ENCODE data around the gene SNTG2. TPM values are rescaled to one million over a fixed set of nuclear protein-coding genes. Genes with fewer than 3 reads are reported as not detected.
"Not testable (repeated sequence)": the region's sequence is repeated elsewhere in the genome, so short reads cannot be mapped to it uniquely, and the experiment has no call there.

SNTG2 gene
- total RNA-seq, 5 donors from 2014 or later (not counting 1 experiment from before 2014, with no cell fraction given), result 0.86 to 4.8 (median 2.7) TPM

DNA sequence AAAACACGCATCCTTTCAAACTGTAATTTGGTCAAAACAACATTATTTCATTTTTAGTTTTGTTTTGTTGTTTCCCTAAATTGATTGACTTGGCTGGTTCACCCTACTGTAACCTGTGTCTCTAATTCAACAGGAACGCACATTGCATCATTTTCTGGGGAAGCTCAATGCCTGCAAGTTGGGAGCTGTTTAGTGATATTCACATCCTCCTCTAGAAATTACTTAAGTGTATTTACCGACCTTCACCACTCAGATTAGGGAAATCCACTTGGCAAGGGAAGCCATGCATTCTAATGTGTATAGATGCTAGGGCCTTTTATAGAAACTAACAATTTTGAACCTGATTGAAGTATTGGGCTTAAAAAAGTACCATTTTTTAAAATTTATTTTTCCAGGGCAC, 455.3 kb downstream of the SNTG2 start:
- H3K4me1 ChIP-seq (ENCODE audit: control insufficient read depth in 1 of 2, extremely low read depth in 1 of 2, insufficient read depth in 2 of 2, low read length in 2 of 2), result no peaks in the 10 kb centered on the region
- Mint-ChIP-seq H3K4me3 (no peak overlapping the region), H3K27ac (no peak overlapping the region), H3K9me3 (peaks cover 0 to 6% (median 0%) of the 10 kb centered on the region in 3 donors), H3K27me3 (no peaks in the 10 kb centered on the region), H3K36me3 (no peaks in the 10 kb centered on the region), H3K4me1 (peaks cover 4 to 14% (median 12%) of the 10 kb centered on the region in 3 donors)
- peaks cover 0 to 4% of the 10 kb centered on the region in 2 experiments for H3K27me3 ChIP-seq (replicated peaks in 1 of 2; ENCODE audit: control insufficient read depth in 2 of 2, extremely low read depth in 1 of 2, insufficient read depth in 2 of 2, low read length in 1 of 2)
- no peaks in the 10 kb centered on the region for H3K9me3 ChIP-seq
- ATAC-seq (replicated peaks in 1 of 4), result no peak
- no peaks in the 10 kb centered on the region for H3K36me3 ChIP-seq (ENCODE audit: control insufficient read depth in 2 of 2, extremely low read depth in 1 of 2, insufficient read depth in 1 of 2, low read length in 1 of 2)
- H3K4me3 ChIP-seq (ENCODE audit: control insufficient read depth in 1 of 2, extremely low read depth in 1 of 2, low read length in 1 of 2), result no peak overlapping the region
- CTCF ChIA-PET, result no interaction called here
- no CpG with 5 or more reads among the region's 3 CpGs for WGBS (ENCODE audit: insufficient coverage)
- no peak for DNase-seq
- POLR2A ChIA-PET, result no interaction called here
- H3K27ac ChIP-seq (ENCODE audit: low read length), result no peak overlapping the region

DNA sequence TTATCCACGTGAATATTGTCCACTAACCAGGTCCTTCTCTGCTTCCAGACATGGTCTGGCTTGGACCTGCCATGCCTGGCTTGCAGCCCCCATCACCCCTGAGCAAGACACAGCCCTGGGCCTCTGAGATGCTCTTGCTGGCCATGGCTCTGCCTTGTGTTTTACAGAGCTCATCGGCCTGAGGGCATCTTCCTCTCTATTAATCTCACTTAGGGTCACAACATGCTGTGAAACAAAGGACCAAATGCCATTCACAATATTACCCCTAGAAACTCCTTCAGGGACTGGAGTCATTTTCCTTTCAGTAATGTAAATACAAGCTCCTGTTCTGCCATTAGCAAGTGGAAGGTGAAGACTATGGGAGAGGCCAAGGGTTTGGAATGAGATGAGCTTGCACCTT, 455.8 kb downstream of the SNTG2 start:
- Mint-ChIP-seq H3K27me3 (no peaks in the 10 kb centered on the region), H3K9me3 (peaks cover 0 to 6% (median 0%) of the 10 kb centered on the region in 3 donors), H3K27ac (no peak overlapping the region), H3K4me1 (peaks cover 4 to 11% (median 10%) of the 10 kb centered on the region in 3 donors), H3K4me3 (no peak overlapping the region), H3K36me3 (no peaks in the 10 kb centered on the region)
- H3K9me3 ChIP-seq, result no peaks in the 10 kb centered on the region
- ChIA-PET POLR2A (no interaction called here), CTCF (no interaction called here)
- H3K4me1 ChIP-seq (ENCODE audit: control insufficient read depth in 1 of 2, extremely low read depth in 1 of 2, insufficient read depth in 2 of 2, low read length in 2 of 2), result no peaks in the 10 kb centered on the region
- H3K27me3 ChIP-seq (replicated peaks in 1 of 2; ENCODE audit: control insufficient read depth in 2 of 2, extremely low read depth in 1 of 2, insufficient read depth in 2 of 2, low read length in 1 of 2), result peaks cover 0 to 4% of the 10 kb centered on the region in 2 experiments
- WGBS (ENCODE audit: insufficient coverage), result 100% methylated on average over 2 of the region's 2 CpGs
- H3K27ac ChIP-seq (ENCODE audit: low read length), result no peak overlapping the region
- no peak overlapping the region for H3K4me3 ChIP-seq (ENCODE audit: control insufficient read depth in 1 of 2, extremely low read depth in 1 of 2, low read length in 1 of 2)
- DNase-seq (no peak), ATAC-seq (replicated peaks in 1 of 4) (no peak)
- no peaks in the 10 kb centered on the region for H3K36me3 ChIP-seq (ENCODE audit: control insufficient read depth in 2 of 2, extremely low read depth in 1 of 2, insufficient read depth in 1 of 2, low read length in 1 of 2)

GRCh38 chr2:1407950-1408675, 457.5 kb downstream of the SNTG2 start:
- no peaks in the 10 kb centered on the region for H3K27me3 Mint-ChIP-seq
- peaks cover 0 to 6% (median 0%) of the 10 kb centered on the region in 3 donors for H3K9me3 Mint-ChIP-seq
- DNase-seq (no peak), ATAC-seq (replicated peaks in 1 of 4) (no peak)
- no peaks in the 10 kb centered on the region for H3K36me3 ChIP-seq (ENCODE audit: control insufficient read depth in 2 of 2, extremely low read depth in 1 of 2, insufficient read depth in 1 of 2, low read length in 1 of 2)
- H3K9me3 ChIP-seq, result no peaks in the 10 kb centered on the region
- no peak overlapping the region for H3K27ac ChIP-seq (ENCODE audit: low read length)
- no peaks in the 10 kb centered on the region for H3K4me1 ChIP-seq (ENCODE audit: control insufficient read depth in 1 of 2, extremely low read depth in 1 of 2, insufficient read depth in 2 of 2, low read length in 2 of 2)
- POLR2A ChIA-PET, result no interaction called here
- H3K4me1 Mint-ChIP-seq, result peaks cover 4 to 19% (median 8%) of the 10 kb centered on the region in 3 donors
- 70% methylated on average over 9 of the region's 16 CpGs for WGBS (ENCODE audit: insufficient coverage)
- H3K4me3 Mint-ChIP-seq, result no peak overlapping the region
- CTCF ChIA-PET, result no interaction called here
- no peaks in the 10 kb centered on the region for H3K36me3 Mint-ChIP-seq
- no peak overlapping the region for H3K27ac Mint-ChIP-seq
- H3K27me3 ChIP-seq (replicated peaks in 1 of 2; ENCODE audit: control insufficient read depth in 2 of 2, extremely low read depth in 1 of 2, insufficient read depth in 2 of 2, low read length in 1 of 2), result no peaks in the 10 kb centered on the region
- H3K4me3 ChIP-seq (ENCODE audit: control insufficient read depth in 1 of 2, extremely low read depth in 1 of 2, low read length in 1 of 2), result no peak overlapping the region

- Histone ChIP-seq H3K36me3 (ENCODE audit: control insufficient read depth in 2 of 2, extremely low read depth in 1 of 2, insufficient read depth in 1 of 2, low read length in 1 of 2) (no peaks in the 10 kb centered on the region), H3K27ac (ENCODE audit: low read length) (no peak within 1 kb of the TSS), H3K4me3 (ENCODE audit: control insufficient read depth in 1 of 2, extremely low read depth in 1 of 2, low read length in 1 of 2) (no peak within 1 kb of the TSS), H3K27me3 (replicated peaks in 1 of 2; ENCODE audit: control insufficient read depth in 2 of 2, extremely low read depth in 1 of 2, insufficient read depth in 2 of 2, low read length in 1 of 2) (no peaks in the 10 kb centered on the region), H3K4me1 (ENCODE audit: control insufficient read depth in 1 of 2, extremely low read depth in 1 of 2, insufficient read depth in 2 of 2, low read length in 2 of 2) (no peaks in the 10 kb centered on the region), H3K9me3 (no peaks in the 10 kb centered on the region)
- DNase-seq (no peak), ATAC-seq (replicated peaks in 1 of 4) (no peak)
- ChIA-PET CTCF (no interaction called here), POLR2A (no interaction called here)
- H3K36me3 Mint-ChIP-seq, result no peaks in the 10 kb centered on the region
- H3K4me3 Mint-ChIP-seq, result no peak within 1 kb of the TSS
- H3K9me3 Mint-ChIP-seq, result no peaks in the 10 kb centered on the region
- no peaks in the 10 kb centered on the region for H3K27me3 Mint-ChIP-seq
- no peak within 1 kb of the TSS for H3K27ac Mint-ChIP-seq
- WGBS (ENCODE audit: insufficient coverage), result 94% methylated on average over 13 of the region's 15 CpGs
- peaks cover 0 to 11% (median 0%) of the 10 kb centered on the region in 3 donors for H3K4me1 Mint-ChIP-seq
These were observed 462.6 kb downstream of the SNTG2 start, which contains the start of gene TPO for GRCh38 chr2:1413156-1413710. TSS of gene TPO (plus strand) at chr2:1413463. CDS start at chr2:1414409, 946 bp downstream.

- WGBS (ENCODE audit: insufficient coverage), result 82% methylated on average over 8 of the region's 13 CpGs
- DNase-seq, result no peak
- H3K4me1 ChIP-seq (ENCODE audit: control insufficient read depth in 1 of 2, extremely low read depth in 1 of 2, insufficient read depth in 2 of 2, low read length in 2 of 2), result no peaks in the 10 kb centered on the region
- H3K27ac Mint-ChIP-seq, result no peak overlapping the region
- H3K9me3 ChIP-seq, result no peaks in the 10 kb centered on the region
- H3K4me3 ChIP-seq (ENCODE audit: control insufficient read depth in 1 of 2, extremely low read depth in 1 of 2, low read length in 1 of 2), result no peak overlapping the region
- H3K27me3 Mint-ChIP-seq, result no peaks in the 10 kb centered on the region
- no peak overlapping the region for H3K27ac ChIP-seq (ENCODE audit: low read length)
- CTCF ChIA-PET, result no interaction called here
- no peaks in the 10 kb centered on the region for H3K27me3 ChIP-seq (replicated peaks in 1 of 2; ENCODE audit: control insufficient read depth in 2 of 2, extremely low read depth in 1 of 2, insufficient read depth in 2 of 2, low read length in 1 of 2)
- POLR2A ChIA-PET, result interaction anchor here in 1 of 2 donors (0.9 kb wide), 1 partner anchor 78 kb away, joined by 3 read pairs; no protein-coding TSS in a partner anchor
- no peaks in the 10 kb centered on the region for H3K36me3 ChIP-seq (ENCODE audit: control insufficient read depth in 2 of 2, extremely low read depth in 1 of 2, insufficient read depth in 1 of 2, low read length in 1 of 2)
- peaks cover 0 to 11% (median 0%) of the 10 kb centered on the region in 3 donors for H3K4me1 Mint-ChIP-seq
- H3K36me3 Mint-ChIP-seq, result no peaks in the 10 kb centered on the region
- H3K4me3 Mint-ChIP-seq, result no peak overlapping the region
- H3K9me3 Mint-ChIP-seq, result no peaks in the 10 kb centered on the region
- no peak for ATAC-seq (replicated peaks in 1 of 4)
These were observed 463.5 kb downstream of the SNTG2 start for GRCh38 chr2:1414121-1414520.

DNA sequence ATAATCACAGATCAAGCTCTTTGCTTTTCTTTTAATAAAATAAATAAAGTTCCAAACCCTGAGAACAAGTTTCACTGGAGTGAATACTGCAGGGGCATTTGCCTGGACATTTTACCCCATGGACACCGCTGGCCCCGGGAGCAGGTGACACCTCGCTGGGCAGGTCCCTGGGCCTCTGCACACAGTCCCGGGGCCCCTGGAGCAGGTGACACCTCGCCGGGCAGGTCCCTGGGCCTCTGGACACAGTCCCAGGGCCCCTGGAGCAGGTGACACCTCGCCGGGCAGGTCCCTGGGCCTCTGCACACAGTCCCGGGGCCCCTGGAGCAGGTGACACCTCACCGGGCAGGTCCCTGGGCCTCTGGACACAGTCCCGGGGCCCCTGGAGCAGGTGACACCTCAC, 464.3 kb downstream of the SNTG2 start:
- POLR2A ChIA-PET; H3K4me1 ChIP-seq (ENCODE audit: control insufficient read depth in 1 of 2, extremely low read depth in 1 of 2, insufficient read depth in 2 of 2, low read length in 2 of 2); H3K4me3 ChIP-seq (ENCODE audit: control insufficient read depth in 1 of 2, extremely low read depth in 1 of 2, low read length in 1 of 2); H3K27me3 Mint-ChIP-seq; H3K9me3 Mint-ChIP-seq; DNase-seq; H3K27me3 ChIP-seq (replicated peaks in 1 of 2; ENCODE audit: control insufficient read depth in 2 of 2, extremely low read depth in 1 of 2, insufficient read depth in 2 of 2, low read length in 1 of 2); H3K27ac ChIP-seq (ENCODE audit: low read length); H3K4me3 Mint-ChIP-seq; H3K27ac Mint-ChIP-seq; CTCF ChIA-PET; H3K9me3 ChIP-seq; H3K36me3 ChIP-seq (ENCODE audit: control insufficient read depth in 2 of 2, extremely low read depth in 1 of 2, insufficient read depth in 1 of 2, low read length in 1 of 2); ATAC-seq (replicated peaks in 1 of 4); H3K36me3 Mint-ChIP-seq: not testable (repeated sequence)
- 79% methylated on average over 11 of the region's 11 CpGs for WGBS (ENCODE audit: insufficient coverage)
- peaks cover 0 to 11% (median 0%) of the 10 kb centered on the region in 3 donors for H3K4me1 Mint-ChIP-seq

Data from T-cell (primary cell).